K562 (cell line): ENCODE data around the gene CUX1. TPM values are rescaled to one million over a fixed set of nuclear protein-coding genes. Genes with fewer than 3 reads are reported as not detected.

Experiments
- BRCA1 ChIP-seq, 2 experiments: fragments of 450-650 bp in 1 of 2; sonication (generic) in 1 of 2; formaldehyde crosslinking in 1 of 2; IDR thresholded peaks; 2 replicates each; pipeline versions ENCODE4 v1.5.0 to v1.6.1; 2017 to 2020; ENCODE audit warnings: mild to moderate bottlenecking in 1 of 2, missing genetic modification reagents in 1 of 2
- ESRRB ChIP-seq: fragments of 250-450 bp; sonication (Bioruptor Pico); IDR thresholded peaks from 2 replicates; pipeline ENCODE4 v1.5.0; 2020; ENCODE audit warnings: mild to moderate bottlenecking, moderate library complexity, borderline replicate concordance
- HIVEP1 ChIP-seq: fragments of 250-450 bp; sonication (Bioruptor Pico); IDR thresholded peaks from 2 replicates; pipeline ENCODE4 v1.4.0; 2020; ENCODE audit warnings: mild to moderate bottlenecking
- HLTF ChIP-seq: fragments of 450-650 bp; IDR thresholded peaks from 2 replicates; pipeline ENCODE4 v1.6.1; 2016
- KDM2B ChIP-seq: fragments of 250-450 bp; sonication (Bioruptor Pico); IDR thresholded peaks from 2 replicates; pipeline ENCODE4 v1.8.0; 2021; ENCODE audit warnings: mild to moderate bottlenecking, moderate library complexity
- MCM5 ChIP-seq: fragments of 450-650 bp; IDR thresholded peaks from 2 replicates; pipeline ENCODE4 v1.6.1; 2016; ENCODE audit warnings: low read depth
- MEIS2 ChIP-seq: fragments of 450-650 bp; IDR thresholded peaks from 2 replicates; pipeline ENCODE4 v1.6.1; 2014; ENCODE audit warnings: mild to moderate bottlenecking; ENCODE audit not compliant: partially characterized antibody
- MTF1 ChIP-seq: fragments of 250-450 bp; sonication (Bioruptor Pico); IDR thresholded peaks from 2 replicates; pipeline ENCODE4 v1.9.0; 2021; ENCODE audit warnings: moderate library complexity, mild to moderate bottlenecking, inconsistent platforms, borderline replicate concordance
- U2AF2 ChIP-seq: fragments of 200-400 bp; formaldehyde crosslinking; optimal IDR thresholded peaks from 2 replicates; pipeline ENCODE3; 2017; ENCODE audit warnings: low read depth, mild to moderate bottlenecking, low read length
- ZNF174 ChIP-seq: fragments of 250-450 bp; sonication (Bioruptor Pico); IDR thresholded peaks from 2 replicates; pipeline ENCODE4 v1.4.0; 2020; ENCODE audit warnings: mild to moderate bottlenecking
- ZNF175 ChIP-seq: fragments of 200-800 bp; sonication (Bioruptor generic); IDR thresholded peaks from 2 replicates; pipeline ENCODE4 v1.6.1; 2016; ENCODE audit warnings: low read depth, mild to moderate bottlenecking, missing genetic modification characterization, missing compliant biosample characterization
- ZNF316 ChIP-seq: fragments of 450-650 bp; IDR thresholded peaks from 2 replicates; pipeline ENCODE4 v1.6.1; 2016
- ZNF507 ChIP-seq: conservative IDR thresholded peaks from 2 replicates; pipeline ENCODE4 v1.6.1; 2017; ENCODE audit warnings: missing genetic modification characterization, missing compliant biosample characterization
- polyA plus RNA-seq, 8 experiments: library from polyadenylated mRNA; depleted of rRNA in 4 of 8; stranded (reverse) in 5 of 8; unstranded in 3 of 8; fragments of >200 nt; fragmentation: Nextera tagmentation in 2 of 8; fragmentation: Illumina TruSeq in 1 of 8; extraction: Ambion mirVana in 2 of 8; extraction: Trizol in 1 of 8; gene quantifications; 2 replicates each; pipeline versions ENCODE4 v1.2.1 to v1.2.3, GENCODE V29; 2011 to 2014; ENCODE audit warnings: inconsistent platforms in 1 of 8, missing spikeins in 1 of 8
- total RNA-seq, 7 experiments: library from RNA; depleted of rRNA in 6 of 7; stranded (reverse); fragments of >200 nt in 6 of 7; fragmentation: Illumina TruSeq in 2 of 7; extraction: Trizol in 2 of 7; gene quantifications; 2 replicates each; pipeline versions ENCODE4 v1.2.1 to v1.2.3, GENCODE V29; 2011 to 2021; ENCODE audit warnings: low replicate concordance in 1 of 7
- TF ChIP-seq, protein P1 (sequence below): fragments of 200-600 bp; sonication (generic); IDR thresholded peaks from one replicate; pipeline ENCODE4 v1.6.1; 2012; ENCODE audit warnings: mild to moderate bottlenecking, low read depth, low read length, inconsistent platforms
- TF ChIP-seq, protein P2 (sequence below): fragments of 250-450 bp; sonication (Bioruptor Pico); IDR thresholded peaks from 2 replicates; pipeline ENCODE4 v1.5.0; 2022; ENCODE audit warnings: mild to moderate bottlenecking

Gene CUX1
- total and polyA plus RNA-seq, 9 of the 15 experiments (the other 6 are each of a cell fraction or from before 2014, with no cell fraction given) = 3.6 to 55.3 (median 25.2) TPM

DNA sequence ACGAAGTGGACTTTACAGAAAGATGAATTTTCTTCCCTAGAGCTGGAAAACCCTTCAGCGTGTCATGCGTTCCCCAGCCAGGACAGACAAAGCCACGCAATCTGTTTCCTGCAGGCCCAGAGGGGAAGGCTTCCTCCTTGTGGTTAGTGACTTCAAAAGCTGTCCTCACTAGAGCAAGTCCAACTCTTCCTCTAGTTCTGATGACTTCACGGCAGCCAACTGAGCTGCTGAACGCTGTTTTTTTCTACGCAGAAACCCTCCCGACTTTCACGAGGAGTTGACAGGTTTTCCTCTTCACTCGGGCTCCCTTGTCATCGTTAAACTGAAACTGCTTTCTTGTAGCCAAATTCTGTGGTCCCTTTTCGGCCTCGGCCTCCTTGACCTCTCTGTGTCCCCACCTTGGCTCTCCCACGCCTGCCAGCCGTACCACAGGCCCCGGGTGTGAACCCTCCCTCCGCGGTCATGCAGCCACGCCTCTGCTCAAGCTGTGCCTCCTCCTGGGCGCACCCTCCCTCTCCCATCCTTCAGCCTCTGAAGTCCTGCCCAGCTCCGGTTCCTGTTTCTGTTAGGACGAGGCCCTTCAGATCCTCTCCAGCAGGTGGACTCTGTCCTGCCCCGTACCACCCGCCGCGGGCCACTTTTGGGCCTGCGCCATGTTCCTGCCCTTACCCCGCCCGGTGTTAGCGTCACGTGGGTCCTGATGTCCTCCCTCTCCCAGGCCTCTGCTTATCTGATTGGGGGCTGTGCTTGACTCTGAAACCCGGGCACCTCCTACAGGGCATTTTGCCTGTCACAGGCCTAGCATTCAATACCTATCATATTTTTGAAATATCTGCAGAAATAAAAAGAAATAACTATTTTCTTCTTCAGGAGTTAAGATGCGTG, 39.3 kb downstream of the CUX1 start (continued):
- TF ChIP-seq ZNF175 (CRISPR knock-in tag) (no peak), ZNF316 (no peak), ESRRB (CRISPR knock-in tag) (no peak), HIVEP1 (CRISPR knock-in tag) (0 out of 2 replicates have a peak, but pooled peaks have one; percentile 5), ZNF174 (no peak), MCM5 (no peak), MEIS2 (peak; percentile 68), BRCA1 (IDR thresholded peaks at IDR 0.05) (no peak), BRCA1 (CRISPR knock-in tag; IDR thresholded peaks at IDR 0.05) (no peak), U2AF2 (no peak), MTF1 (CRISPR knock-in tag) (no peak), ZNF507 (tag) (no peak), HLTF (no peak), KDM2B (CRISPR knock-in tag) (no peak)
- TF ChIP-seq, protein P1, sequence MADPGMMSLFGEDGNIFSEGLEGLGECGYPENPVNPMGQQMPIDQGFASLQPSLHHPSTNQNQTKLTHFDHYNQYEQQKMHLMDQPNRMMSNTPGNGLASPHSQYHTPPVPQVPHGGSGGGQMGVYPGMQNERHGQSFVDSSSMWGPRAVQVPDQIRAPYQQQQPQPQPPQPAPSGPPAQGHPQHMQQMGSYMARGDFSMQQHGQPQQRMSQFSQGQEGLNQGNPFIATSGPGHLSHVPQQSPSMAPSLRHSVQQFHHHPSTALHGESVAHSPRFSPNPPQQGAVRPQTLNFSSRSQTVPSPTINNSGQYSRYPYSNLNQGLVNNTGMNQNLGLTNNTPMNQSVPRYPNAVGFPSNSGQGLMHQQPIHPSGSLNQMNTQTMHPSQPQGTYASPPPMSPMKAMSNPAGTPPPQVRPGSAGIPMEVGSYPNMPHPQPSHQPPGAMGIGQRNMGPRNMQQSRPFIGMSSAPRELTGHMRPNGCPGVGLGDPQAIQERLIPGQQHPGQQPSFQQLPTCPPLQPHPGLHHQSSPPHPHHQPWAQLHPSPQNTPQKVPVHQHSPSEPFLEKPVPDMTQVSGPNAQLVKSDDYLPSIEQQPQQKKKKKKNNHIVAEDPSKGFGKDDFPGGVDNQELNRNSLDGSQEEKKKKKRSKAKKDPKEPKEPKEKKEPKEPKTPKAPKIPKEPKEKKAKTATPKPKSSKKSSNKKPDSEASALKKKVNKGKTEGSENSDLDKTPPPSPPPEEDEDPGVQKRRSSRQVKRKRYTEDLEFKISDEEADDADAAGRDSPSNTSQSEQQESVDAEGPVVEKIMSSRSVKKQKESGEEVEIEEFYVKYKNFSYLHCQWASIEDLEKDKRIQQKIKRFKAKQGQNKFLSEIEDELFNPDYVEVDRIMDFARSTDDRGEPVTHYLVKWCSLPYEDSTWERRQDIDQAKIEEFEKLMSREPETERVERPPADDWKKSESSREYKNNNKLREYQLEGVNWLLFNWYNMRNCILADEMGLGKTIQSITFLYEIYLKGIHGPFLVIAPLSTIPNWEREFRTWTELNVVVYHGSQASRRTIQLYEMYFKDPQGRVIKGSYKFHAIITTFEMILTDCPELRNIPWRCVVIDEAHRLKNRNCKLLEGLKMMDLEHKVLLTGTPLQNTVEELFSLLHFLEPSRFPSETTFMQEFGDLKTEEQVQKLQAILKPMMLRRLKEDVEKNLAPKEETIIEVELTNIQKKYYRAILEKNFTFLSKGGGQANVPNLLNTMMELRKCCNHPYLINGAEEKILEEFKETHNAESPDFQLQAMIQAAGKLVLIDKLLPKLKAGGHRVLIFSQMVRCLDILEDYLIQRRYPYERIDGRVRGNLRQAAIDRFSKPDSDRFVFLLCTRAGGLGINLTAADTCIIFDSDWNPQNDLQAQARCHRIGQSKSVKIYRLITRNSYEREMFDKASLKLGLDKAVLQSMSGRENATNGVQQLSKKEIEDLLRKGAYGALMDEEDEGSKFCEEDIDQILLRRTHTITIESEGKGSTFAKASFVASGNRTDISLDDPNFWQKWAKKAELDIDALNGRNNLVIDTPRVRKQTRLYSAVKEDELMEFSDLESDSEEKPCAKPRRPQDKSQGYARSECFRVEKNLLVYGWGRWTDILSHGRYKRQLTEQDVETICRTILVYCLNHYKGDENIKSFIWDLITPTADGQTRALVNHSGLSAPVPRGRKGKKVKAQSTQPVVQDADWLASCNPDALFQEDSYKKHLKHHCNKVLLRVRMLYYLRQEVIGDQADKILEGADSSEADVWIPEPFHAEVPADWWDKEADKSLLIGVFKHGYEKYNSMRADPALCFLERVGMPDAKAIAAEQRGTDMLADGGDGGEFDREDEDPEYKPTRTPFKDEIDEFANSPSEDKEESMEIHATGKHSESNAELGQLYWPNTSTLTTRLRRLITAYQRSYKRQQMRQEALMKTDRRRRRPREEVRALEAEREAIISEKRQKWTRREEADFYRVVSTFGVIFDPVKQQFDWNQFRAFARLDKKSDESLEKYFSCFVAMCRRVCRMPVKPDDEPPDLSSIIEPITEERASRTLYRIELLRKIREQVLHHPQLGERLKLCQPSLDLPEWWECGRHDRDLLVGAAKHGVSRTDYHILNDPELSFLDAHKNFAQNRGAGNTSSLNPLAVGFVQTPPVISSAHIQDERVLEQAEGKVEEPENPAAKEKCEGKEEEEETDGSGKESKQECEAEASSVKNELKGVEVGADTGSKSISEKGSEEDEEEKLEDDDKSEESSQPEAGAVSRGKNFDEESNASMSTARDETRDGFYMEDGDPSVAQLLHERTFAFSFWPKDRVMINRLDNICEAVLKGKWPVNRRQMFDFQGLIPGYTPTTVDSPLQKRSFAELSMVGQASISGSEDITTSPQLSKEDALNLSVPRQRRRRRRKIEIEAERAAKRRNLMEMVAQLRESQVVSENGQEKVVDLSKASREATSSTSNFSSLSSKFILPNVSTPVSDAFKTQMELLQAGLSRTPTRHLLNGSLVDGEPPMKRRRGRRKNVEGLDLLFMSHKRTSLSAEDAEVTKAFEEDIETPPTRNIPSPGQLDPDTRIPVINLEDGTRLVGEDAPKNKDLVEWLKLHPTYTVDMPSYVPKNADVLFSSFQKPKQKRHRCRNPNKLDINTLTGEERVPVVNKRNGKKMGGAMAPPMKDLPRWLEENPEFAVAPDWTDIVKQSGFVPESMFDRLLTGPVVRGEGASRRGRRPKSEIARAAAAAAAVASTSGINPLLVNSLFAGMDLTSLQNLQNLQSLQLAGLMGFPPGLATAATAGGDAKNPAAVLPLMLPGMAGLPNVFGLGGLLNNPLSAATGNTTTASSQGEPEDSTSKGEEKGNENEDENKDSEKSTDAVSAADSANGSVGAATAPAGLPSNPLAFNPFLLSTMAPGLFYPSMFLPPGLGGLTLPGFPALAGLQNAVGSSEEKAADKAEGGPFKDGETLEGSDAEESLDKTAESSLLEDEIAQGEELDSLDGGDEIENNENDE = no peak
- TF ChIP-seq, protein P2, sequence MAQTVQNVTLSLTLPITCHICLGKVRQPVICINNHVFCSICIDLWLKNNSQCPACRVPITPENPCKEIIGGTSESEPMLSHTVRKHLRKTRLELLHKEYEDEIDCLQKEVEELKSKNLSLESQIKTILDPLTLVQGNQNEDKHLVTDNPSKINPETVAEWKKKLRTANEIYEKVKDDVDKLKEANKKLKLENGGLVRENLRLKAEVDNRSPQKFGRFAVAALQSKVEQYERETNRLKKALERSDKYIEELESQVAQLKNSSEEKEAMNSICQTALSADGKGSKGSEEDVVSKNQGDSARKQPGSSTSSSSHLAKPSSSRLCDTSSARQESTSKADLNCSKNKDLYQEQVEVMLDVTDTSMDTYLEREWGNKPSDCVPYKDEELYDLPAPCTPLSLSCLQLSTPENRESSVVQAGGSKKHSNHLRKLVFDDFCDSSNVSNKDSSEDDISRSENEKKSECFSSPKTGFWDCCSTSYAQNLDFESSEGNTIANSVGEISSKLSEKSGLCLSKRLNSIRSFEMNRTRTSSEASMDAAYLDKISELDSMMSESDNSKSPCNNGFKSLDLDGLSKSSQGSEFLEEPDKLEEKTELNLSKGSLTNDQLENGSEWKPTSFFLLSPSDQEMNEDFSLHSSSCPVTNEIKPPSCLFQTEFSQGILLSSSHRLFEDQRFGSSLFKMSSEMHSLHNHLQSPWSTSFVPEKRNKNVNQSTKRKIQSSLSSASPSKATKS = no peak
